Measurements from ENCODE around the gene NUP62. TPM values are rescaled to one million over a fixed set of nuclear protein-coding genes. Genes with fewer than 3 reads are reported as not detected.
A peak's percentile ranks its signal among the peaks of the same experiment; 100 is the strongest.

Gene NUP62
- total and polyA plus RNA-seq, 2 of the 8 experiments (the other 6 are each of a cell fraction or from before 2014, with no cell fraction given), result 50.0 to 107 TPM

GRCh38 chr19:49877020-49877878, 52.1 kb downstream of the NUP62 start, which contains the start of the genes AKT1S1 and TBC1D17 (continued):
- TF ChIP-seq EGR1 (IDR thresholded peaks at IDR 0.05; ENCODE audit: borderline replicate concordance, low read depth, low read length) (peak; percentile 30; the same call in 1 of the 2 replicates), JUND (IDR thresholded peaks at IDR 0.05; ENCODE audit: low read length) (peak; percentile 95), SP4 (IDR thresholded peaks at IDR 0.05; ENCODE audit: low read length) (peak; percentile 83), TAF1 (IDR thresholded peaks at IDR 0.05; ENCODE audit: low read depth, low read length) (peak; percentile 90), ATF2 (IDR thresholded peaks at IDR 0.05; ENCODE audit: low read length) (no peak; the same call in 1 of the 2 replicates), ASH2L (IDR thresholded peaks at IDR 0.05; ENCODE audit: low read length) (peak; percentile 19)

All from H1 (cell line).